Muscle of arm (tissue), 12 donors: Measurements from ENCODE around the gene QTRT2. TPM values are rescaled to one million over a fixed set of nuclear protein-coding genes. Genes with fewer than 3 reads are reported as not detected.

Experiments used
- DNase-seq: peaks from one replicate; pipeline ENCODE4 v3.0.0-alpha.2; 2013
- polyA plus RNA-seq, 12 donors: library from polyadenylated mRNA; unstranded; fragments of 120-200 nt; gene quantifications; one replicate each; pipeline ENCODE4 v1.2.1, GENCODE V29; 2013; ENCODE audit not compliant: insufficient read length in 12 of 12

Gene QTRT2
- polyA plus RNA-seq, 12 donors, result 11.3 to 24.3 (median 15.1) TPM; not detected in 1

- no peak for DNase-seq
Observed at GRCh38 chr3:114120211-114120610, 63.7 kb downstream of the QTRT2 start.

- no peak for DNase-seq
Observed at GRCh38 chr3:114122027-114122709, 65.6 kb downstream of the QTRT2 start.

GRCh38 chr3:114126461-114126860 lies 69.9 kb downstream of the QTRT2 start:
- DNase-seq, result no peak

DNA sequence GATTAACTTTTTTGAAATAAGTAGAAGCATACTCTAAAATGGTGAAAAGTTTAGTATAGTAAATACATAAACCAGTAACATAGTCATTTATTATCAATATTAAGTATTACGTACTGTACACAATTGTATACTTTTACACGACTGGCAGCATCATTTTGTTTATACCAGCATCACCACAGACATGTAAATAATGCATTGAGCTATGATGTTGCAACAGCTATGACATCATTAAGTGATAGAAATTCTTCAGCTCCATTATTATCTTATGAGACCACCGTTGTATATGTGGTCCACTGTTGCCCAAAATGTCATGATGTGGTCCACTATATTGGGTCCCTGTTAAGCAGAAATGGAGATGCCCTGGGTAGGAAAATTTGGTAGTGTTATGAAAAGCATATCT lies 71.0 kb downstream of the QTRT2 start:
- DNase-seq, result no peak

- DNase-seq, result no peak
Observed at GRCh38 chr3:114128231-114128630, 71.7 kb downstream of the QTRT2 start.

- no peak for DNase-seq
Observed at GRCh38 chr3:114128826-114129225, 72.3 kb downstream of the QTRT2 start.

DNA sequence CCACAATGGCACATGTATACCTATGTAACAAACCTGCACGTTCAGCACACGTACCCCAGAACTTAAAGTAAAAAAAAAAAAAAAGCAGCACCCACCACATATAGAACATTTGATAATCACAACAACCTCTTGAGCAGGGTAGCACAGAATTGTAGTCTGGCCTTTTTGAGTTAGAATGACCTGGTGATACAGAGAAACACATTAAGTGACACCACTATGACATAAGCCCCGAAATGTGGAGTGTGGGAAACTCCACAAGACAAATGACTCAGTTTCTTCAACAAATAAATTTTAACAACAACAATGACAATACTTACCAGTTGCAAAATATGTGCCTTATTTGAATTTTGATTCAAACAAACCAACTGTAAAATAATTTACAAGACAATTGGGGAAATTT lies 76.0 kb downstream of the QTRT2 start:
- DNase-seq, result no peak

DNA sequence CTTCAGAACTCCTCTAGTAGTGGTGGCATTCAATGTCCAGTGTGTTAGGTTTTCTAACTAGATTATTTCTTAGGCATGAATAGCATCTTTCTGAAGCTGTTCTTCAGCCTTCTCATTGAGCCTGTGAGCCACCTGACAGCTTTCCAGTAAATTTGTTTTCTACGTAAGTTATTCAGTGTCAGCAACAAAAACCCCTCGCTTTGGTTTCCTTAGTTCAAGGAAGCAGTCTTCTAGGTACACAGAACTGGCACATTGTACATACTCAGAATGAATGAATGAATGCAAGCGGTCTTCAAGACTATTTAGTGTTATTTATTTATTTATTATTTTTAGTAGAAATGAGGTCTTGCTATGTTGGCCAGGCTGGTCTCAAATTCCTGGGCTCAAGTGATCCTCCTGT lies 77.4 kb downstream of the QTRT2 start:
- no peak for DNase-seq

Other genes starting within 250 kb of the QTRT2 start
- gene GRAMD1C, start 217.9 kb upstream of the QTRT2 start, polyA plus RNA-seq, result 1 to 10 TPM in 10 of 12 donors, not detected in 2; 1.4 to 6.4 (median 2.1) TPM
- 1 to 10 TPM in 8 of 12 donors, under 1 TPM in 3, not detected in 1; 0.59 to 2.0 (median 1.1) TPM for gene ZDHHC23, start 108.7 kb upstream of the QTRT2 start, polyA plus RNA-seq
- 10 to 100 TPM in 1 of 12 donors, 1 to 10 TPM in 9, not detected in 2; 2.4 to 14.4 (median 4.7) TPM for gene CCDC191, start 211 bp upstream of the QTRT2 start, polyA plus RNA-seq
- gene DRD3, start 122.3 kb downstream of the QTRT2 start, polyA plus RNA-seq, result not detected
- not detected for gene ZNF80, start 180.8 kb downstream of the QTRT2 start, polyA plus RNA-seq
- under 1 TPM in 6 of 12 donors, not detected in 6; 0.05 to 0.41 (median 0.21) TPM for gene TIGIT, start 237.3 kb downstream of the QTRT2 start, polyA plus RNA-seq